ENCODE data around the gene RER1.
A peak's percentile ranks its signal among the peaks of the same experiment; 100 is the strongest.

Gene RER1

DNA sequence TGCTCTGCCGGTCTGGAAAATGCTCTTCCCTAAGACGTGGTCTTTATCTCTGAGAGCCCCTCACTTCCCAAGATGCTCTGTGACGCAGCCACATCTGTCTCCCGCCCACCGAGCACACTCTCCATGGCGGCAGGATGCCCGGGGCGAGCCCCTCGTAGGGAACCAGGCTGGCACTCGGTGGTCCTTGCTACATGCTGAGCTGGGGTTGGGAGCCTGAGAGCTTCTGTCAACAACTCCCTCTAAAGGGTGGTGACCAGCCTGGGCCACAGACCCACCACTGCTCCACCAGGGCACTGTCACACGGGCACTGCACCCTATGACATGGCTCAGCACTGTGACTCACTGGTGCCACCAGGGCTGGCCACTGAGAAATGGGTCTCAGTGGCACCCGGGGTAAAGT, 18.1 kb downstream of the RER1 start:
- no peaks in the 10 kb centered on the region for H4K20me1 ChIP-seq (ENCODE audit: insufficient read depth, low read length)
- no peak for DNase-seq
- no peak for TF ChIP-seq EZH2phosphoT487 (IDR thresholded peaks at IDR 0.05; ENCODE audit: low read length)
- TF ChIP-seq, protein P1, sequence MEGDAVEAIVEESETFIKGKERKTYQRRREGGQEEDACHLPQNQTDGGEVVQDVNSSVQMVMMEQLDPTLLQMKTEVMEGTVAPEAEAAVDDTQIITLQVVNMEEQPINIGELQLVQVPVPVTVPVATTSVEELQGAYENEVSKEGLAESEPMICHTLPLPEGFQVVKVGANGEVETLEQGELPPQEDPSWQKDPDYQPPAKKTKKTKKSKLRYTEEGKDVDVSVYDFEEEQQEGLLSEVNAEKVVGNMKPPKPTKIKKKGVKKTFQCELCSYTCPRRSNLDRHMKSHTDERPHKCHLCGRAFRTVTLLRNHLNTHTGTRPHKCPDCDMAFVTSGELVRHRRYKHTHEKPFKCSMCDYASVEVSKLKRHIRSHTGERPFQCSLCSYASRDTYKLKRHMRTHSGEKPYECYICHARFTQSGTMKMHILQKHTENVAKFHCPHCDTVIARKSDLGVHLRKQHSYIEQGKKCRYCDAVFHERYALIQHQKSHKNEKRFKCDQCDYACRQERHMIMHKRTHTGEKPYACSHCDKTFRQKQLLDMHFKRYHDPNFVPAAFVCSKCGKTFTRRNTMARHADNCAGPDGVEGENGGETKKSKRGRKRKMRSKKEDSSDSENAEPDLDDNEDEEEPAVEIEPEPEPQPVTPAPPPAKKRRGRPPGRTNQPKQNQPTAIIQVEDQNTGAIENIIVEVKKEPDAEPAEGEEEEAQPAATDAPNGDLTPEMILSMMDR (IDR thresholded peaks at IDR 0.05; ENCODE audit: low read length), result no peak
- TF ChIP-seq EZH2 (optimal IDR thresholded peaks at IDR 0.05; ENCODE audit: low read depth, low read length), result no peak
- no peak overlapping the region for H3K4me2 ChIP-seq (ENCODE audit: low read depth, low read length)
- no peak overlapping the region for H3K27ac ChIP-seq (ENCODE audit: low read length)
- no peaks in the 10 kb centered on the region for H3K9me2 ChIP-seq (replicated peaks; ENCODE audit: insufficient read depth, low read length)
- no peaks in the 10 kb centered on the region for H3K9me3 ChIP-seq (replicated peaks; ENCODE audit: insufficient read depth, low read length)
- peaks cover 18% of the 10 kb centered on the region for H3F3A ChIP-seq (ENCODE audit: insufficient read depth, low read length)
- H2AFZ ChIP-seq (ENCODE audit: low read length), result no peak overlapping the region
- H3K4me3 ChIP-seq (ENCODE audit: low read length), result no peak overlapping the region
- no peaks in the 10 kb centered on the region for H3K36me3 ChIP-seq (replicated peaks; ENCODE audit: insufficient read depth, low read length)
- H3K79me2 ChIP-seq (ENCODE audit: low read length), result peaks cover 7% of the 10 kb centered on the region
- H3K27me3 ChIP-seq (replicated peaks; ENCODE audit: insufficient read depth, low read length), result no peaks in the 10 kb centered on the region
- H3K9ac ChIP-seq (ENCODE audit: low read length), result no peak overlapping the region
- peaks cover 12% of the 10 kb centered on the region for H3K4me1 ChIP-seq (ENCODE audit: low read length)

DNA sequence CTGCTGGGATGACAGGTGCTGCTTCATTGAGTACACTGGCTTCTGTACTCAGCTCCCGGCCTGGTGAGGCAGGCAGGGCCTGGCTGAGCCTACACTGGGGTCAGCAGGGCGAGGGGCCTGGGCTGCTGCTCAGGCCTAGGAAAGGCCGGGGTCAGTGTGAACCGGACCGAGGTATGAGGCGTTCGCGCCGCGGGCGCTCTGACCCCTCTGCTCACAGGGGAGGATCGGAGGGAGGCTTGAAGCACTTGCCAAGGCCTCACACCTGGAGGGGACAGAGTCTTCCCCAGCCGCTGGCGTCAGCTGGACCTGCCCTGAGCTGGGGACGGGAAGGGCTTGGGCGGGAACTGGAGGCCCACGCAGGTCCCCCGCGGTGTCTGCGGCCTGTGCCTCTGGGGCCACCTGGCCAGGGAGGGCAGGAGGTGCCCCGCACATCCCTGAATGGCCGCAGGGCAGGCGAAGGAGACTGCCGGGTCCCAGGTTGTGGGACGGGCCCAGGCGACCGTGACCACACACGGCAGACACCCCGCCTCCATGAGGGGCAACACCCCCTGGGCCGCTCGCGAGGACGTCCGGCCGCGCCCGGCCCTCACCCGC, 20.3 kb downstream of the RER1 start:
- Histone ChIP-seq H3K4me1 (ENCODE audit: low read length) (peaks cover 25% of the 10 kb centered on the region), H3K4me3 (ENCODE audit: low read length) (peak overlapping the region; percentile 82), H3K9me2 (replicated peaks; ENCODE audit: insufficient read depth, low read length) (no peaks in the 10 kb centered on the region), H3K4me2 (ENCODE audit: low read depth, low read length) (peak overlapping the region; percentile 85), H4K20me1 (ENCODE audit: insufficient read depth, low read length) (no peaks in the 10 kb centered on the region), H3F3A (ENCODE audit: insufficient read depth, low read length) (peaks cover 11% of the 10 kb centered on the region), H3K9me3 (replicated peaks; ENCODE audit: insufficient read depth, low read length) (no peaks in the 10 kb centered on the region), H3K27ac (ENCODE audit: low read length) (peak overlapping the region; percentile 32; the same call in 1 of the 2 replicates), H2AFZ (ENCODE audit: low read length) (peak overlapping the region; percentile 36), H3K36me3 (replicated peaks; ENCODE audit: insufficient read depth, low read length) (no peaks in the 10 kb centered on the region), H3K9ac (ENCODE audit: low read length) (peak overlapping the region; percentile 88), H3K79me2 (ENCODE audit: low read length) (peaks cover 7% of the 10 kb centered on the region), H3K27me3 (replicated peaks; ENCODE audit: insufficient read depth, low read length) (peaks cover 3% of the 10 kb centered on the region; the same call in 1 of the 2 replicates)
- TF ChIP-seq EZH2phosphoT487 (IDR thresholded peaks at IDR 0.05; ENCODE audit: low read length) (no peak), EZH2 (optimal IDR thresholded peaks at IDR 0.05; ENCODE audit: low read depth, low read length) (no peak)
- TF ChIP-seq, protein P1 (IDR thresholded peaks at IDR 0.05; ENCODE audit: low read length), result no peak
- no peak for DNase-seq

DNA sequence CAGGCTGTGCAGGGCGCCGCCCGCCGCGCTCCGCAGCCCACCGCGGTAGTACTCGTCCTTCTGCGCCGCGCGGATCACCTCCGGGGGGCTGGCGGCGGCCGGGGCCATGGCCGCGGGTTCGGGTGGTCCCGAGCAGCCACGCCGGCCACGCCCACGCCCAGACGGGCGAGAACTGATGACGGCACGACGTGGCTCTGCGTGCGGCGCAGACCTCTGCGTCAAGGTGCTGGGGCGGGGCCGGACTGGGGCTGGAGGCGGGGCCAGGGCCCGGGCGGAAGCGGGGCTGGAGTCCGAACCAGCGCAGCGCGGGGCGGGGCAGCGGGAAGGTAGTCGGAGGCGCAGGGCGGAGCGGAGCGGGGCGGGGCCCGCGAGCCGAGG, 20.7 kb downstream of the RER1 start, which contains the start of gene PEX10:
Gene PEX10 (minus strand): TSS at position 170 of the 378 bp plus-strand sequence. CDS start 62 bp downstream, at position 108.
- H3F3A ChIP-seq (ENCODE audit: insufficient read depth, low read length), result peaks cover 11% of the 10 kb centered on the region
- H3K4me2 ChIP-seq (ENCODE audit: low read depth, low read length), result peak within 1 kb of the TSS; percentile 92
- peaks cover 7% of the 10 kb centered on the region for H3K27me3 ChIP-seq (replicated peaks; ENCODE audit: insufficient read depth, low read length)
- no peaks in the 10 kb centered on the region for H3K9me2 ChIP-seq (replicated peaks; ENCODE audit: insufficient read depth, low read length)
- no peaks in the 10 kb centered on the region for H3K36me3 ChIP-seq (replicated peaks; ENCODE audit: insufficient read depth, low read length)
- peak within 1 kb of the TSS; percentile 88 for H3K9ac ChIP-seq (ENCODE audit: low read length)
- H3K79me2 ChIP-seq (ENCODE audit: low read length), result peaks cover 7% of the 10 kb centered on the region
- H3K4me3 ChIP-seq (ENCODE audit: low read length), result peak within 1 kb of the TSS; percentile 88
- TF ChIP-seq EZH2phosphoT487 (IDR thresholded peaks at IDR 0.05; ENCODE audit: low read length) (no peak), EZH2 (optimal IDR thresholded peaks at IDR 0.05; ENCODE audit: low read depth, low read length) (no peak)
- DNase-seq, result peak; percentile 98
- peaks cover 25% of the 10 kb centered on the region for H3K4me1 ChIP-seq (ENCODE audit: low read length)
- H3K27ac ChIP-seq (ENCODE audit: low read length), result peak within 1 kb of the TSS; percentile 52
- H4K20me1 ChIP-seq (ENCODE audit: insufficient read depth, low read length), result no peaks in the 10 kb centered on the region
- H2AFZ ChIP-seq (ENCODE audit: low read length), result peak within 1 kb of the TSS; percentile 84
- no peaks in the 10 kb centered on the region for H3K9me3 ChIP-seq (replicated peaks; ENCODE audit: insufficient read depth, low read length)
